Right atrium auricular region (tissue), 2 donors: ENCODE results near the gene ARHGEF1. TPM values are rescaled to one million over a fixed set of nuclear protein-coding genes. Genes with fewer than 3 reads are reported as not detected.

ENCODE experiments used
- DNase-seq: peaks from one replicate; pipeline ENCODE4 v3.0.0-alpha.2; 2019; ENCODE audit warnings: low spot score
- H3K27ac ChIP-seq, 2 donors: fragments of 200-600 bp; sonication (generic); 1 replicate in 1 of 2; 2 replicates in 1 of 2; pipeline ENCODE4 v1.5.1; 2016 to 2019
- H3K27me3 ChIP-seq, 2 donors: fragments of 200-600 bp; sonication (generic); one replicate each; pipeline versions ENCODE4 v1.5.1 to v1.6.0; 2017 to 2019
- H3K36me3 ChIP-seq: fragments of 200-600 bp; sonication (generic); one replicate; pipeline ENCODE4 v1.5.1; 2016
- H3K4me1 ChIP-seq, 2 donors: fragments of 200-600 bp; sonication (generic); one replicate each; pipeline versions ENCODE4 v1.5.1 to v1.6.0; 2017 to 2019
- H3K4me3 ChIP-seq, 2 donors: fragments of 200-600 bp; sonication (generic); 1 replicate in 1 of 2; 2 replicates in 1 of 2; pipeline ENCODE4 v1.5.1; 2017 to 2019; ENCODE audit warnings: mild to moderate bottlenecking in 1 of 2, moderate library complexity in 1 of 2
- H3K9me3 ChIP-seq, 2 donors: fragments of 200-600 bp; sonication (generic); one replicate each; pipeline ENCODE4 v1.5.1; 2019
- total RNA-seq, 2 donors: library from RNA; depleted of rRNA; stranded (reverse); fragments of >200 nt; gene quantifications; one replicate each; pipeline ENCODE4 v1.1.0, GENCODE V29; 2016
- TF ChIP-seq, protein P1 (sequence below), 2 donors: fragments of 200-600 bp; sonication (generic); IDR thresholded peaks; one replicate each; pipeline ENCODE4 v1.5.1; 2019; ENCODE audit warnings: antibody characterized with exemption in 2 of 2

The ARHGEF1 gene
- total RNA-seq, 2 donors from 2014 or later = 27.3 to 45.8 TPM

GRCh38 chr19:41930322-41930722 lies 47.3 kb downstream of the ARHGEF1 start:
- TF ChIP-seq, protein P1, sequence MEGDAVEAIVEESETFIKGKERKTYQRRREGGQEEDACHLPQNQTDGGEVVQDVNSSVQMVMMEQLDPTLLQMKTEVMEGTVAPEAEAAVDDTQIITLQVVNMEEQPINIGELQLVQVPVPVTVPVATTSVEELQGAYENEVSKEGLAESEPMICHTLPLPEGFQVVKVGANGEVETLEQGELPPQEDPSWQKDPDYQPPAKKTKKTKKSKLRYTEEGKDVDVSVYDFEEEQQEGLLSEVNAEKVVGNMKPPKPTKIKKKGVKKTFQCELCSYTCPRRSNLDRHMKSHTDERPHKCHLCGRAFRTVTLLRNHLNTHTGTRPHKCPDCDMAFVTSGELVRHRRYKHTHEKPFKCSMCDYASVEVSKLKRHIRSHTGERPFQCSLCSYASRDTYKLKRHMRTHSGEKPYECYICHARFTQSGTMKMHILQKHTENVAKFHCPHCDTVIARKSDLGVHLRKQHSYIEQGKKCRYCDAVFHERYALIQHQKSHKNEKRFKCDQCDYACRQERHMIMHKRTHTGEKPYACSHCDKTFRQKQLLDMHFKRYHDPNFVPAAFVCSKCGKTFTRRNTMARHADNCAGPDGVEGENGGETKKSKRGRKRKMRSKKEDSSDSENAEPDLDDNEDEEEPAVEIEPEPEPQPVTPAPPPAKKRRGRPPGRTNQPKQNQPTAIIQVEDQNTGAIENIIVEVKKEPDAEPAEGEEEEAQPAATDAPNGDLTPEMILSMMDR (IDR thresholded peaks at IDR 0.05) = no peak
- Histone ChIP-seq H3K36me3 (no peaks in the 10 kb centered on the region), H3K4me3 (no peak overlapping the region), H3K9me3 (no peaks in the 10 kb centered on the region), H3K27ac (no peak overlapping the region), H3K27me3 (peaks cover 21 to 70% of the 10 kb centered on the region in 2 donors), H3K4me1 (peaks cover 0 to 22% of the 10 kb centered on the region in 2 donors)
- DNase-seq = no peak

DNA sequence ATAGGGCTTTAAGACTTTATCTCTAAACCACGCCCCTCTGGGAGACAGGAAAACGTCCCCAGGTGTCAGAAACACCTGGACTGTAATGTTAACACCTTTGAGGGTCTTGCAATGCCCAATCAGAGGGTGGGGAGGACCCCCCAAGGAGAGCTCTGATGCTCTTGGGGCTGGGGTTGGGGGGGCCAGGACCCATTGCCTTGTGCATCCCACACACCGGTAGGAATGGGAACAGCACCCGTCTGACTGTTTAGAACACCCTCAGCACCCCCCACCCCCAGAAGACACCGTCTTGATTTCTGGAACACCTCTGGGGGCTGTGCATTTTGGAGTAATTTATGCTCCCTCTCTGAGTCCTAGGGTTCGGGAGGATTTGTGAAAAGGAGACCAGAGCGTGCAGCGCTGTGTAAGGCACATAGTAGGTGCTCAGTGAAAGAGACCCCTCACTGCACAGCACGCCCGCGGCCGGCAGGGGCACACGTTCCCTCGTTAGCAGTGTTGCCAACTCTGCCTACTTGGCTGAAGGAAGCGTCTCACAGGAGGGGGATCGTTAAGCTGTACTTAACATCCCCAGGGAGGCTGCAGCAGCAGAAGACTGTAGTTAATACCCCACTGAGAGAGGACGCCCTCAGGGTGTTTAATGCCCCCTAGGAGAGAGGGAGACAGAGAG lies 48.1 kb downstream of the ARHGEF1 start:
- no peak for DNase-seq
- Histone ChIP-seq H3K4me1 (peaks cover 0 to 22% of the 10 kb centered on the region in 2 donors), H3K36me3 (no peaks in the 10 kb centered on the region), H3K27me3 (peaks cover 21 to 65% of the 10 kb centered on the region in 2 donors), H3K27ac (no peak overlapping the region), H3K4me3 (no peak overlapping the region), H3K9me3 (no peaks in the 10 kb centered on the region)
- TF ChIP-seq, protein P1 (IDR thresholded peaks at IDR 0.05) = no peak

DNA sequence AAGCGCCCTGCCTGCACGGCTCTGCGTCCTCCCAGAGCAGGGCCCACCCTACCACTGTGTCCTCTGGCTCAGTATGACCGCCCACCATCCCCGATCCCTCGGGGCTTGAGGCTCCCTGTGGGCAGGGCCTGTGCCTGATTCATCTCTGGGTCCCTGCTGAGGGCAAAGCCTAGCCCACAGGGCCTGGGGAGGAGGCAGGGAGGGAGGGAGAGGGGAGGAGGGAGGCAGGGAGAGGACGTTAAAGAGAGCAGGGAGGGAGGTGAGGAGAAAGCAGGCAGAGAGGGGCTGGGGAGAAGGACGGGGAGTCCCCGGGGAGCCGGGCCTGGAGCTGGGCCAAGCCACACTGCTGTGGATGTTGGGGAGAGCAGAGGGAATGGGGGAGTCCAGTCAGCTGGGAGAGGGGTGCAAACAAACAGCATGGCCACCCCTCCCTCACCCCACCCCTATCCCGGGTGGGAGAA lies 49.3 kb downstream of the ARHGEF1 start:
- Histone ChIP-seq H3K27me3 (peaks cover 16 to 53% of the 10 kb centered on the region in 2 donors), H3K9me3 (no peaks in the 10 kb centered on the region), H3K36me3 (no peaks in the 10 kb centered on the region), H3K4me1 (peaks cover 0 to 22% of the 10 kb centered on the region in 2 donors), H3K27ac (no peak overlapping the region), H3K4me3 (no peak overlapping the region)
- TF ChIP-seq, protein P1 (IDR thresholded peaks at IDR 0.05) = no peak
- DNase-seq = no peak

GRCh38 chr19:41932720-41933332 lies 49.8 kb downstream of the ARHGEF1 start:
- DNase-seq = no peak
- Histone ChIP-seq H3K27ac (no peak overlapping the region), H3K4me3 (no peak overlapping the region), H3K9me3 (no peaks in the 10 kb centered on the region), H3K4me1 (peaks cover 0 to 18% of the 10 kb centered on the region in 2 donors), H3K36me3 (no peaks in the 10 kb centered on the region), H3K27me3 (peaks cover 16 to 48% of the 10 kb centered on the region in 2 donors)
- TF ChIP-seq, protein P1 (IDR thresholded peaks at IDR 0.05) = no peak

DNA sequence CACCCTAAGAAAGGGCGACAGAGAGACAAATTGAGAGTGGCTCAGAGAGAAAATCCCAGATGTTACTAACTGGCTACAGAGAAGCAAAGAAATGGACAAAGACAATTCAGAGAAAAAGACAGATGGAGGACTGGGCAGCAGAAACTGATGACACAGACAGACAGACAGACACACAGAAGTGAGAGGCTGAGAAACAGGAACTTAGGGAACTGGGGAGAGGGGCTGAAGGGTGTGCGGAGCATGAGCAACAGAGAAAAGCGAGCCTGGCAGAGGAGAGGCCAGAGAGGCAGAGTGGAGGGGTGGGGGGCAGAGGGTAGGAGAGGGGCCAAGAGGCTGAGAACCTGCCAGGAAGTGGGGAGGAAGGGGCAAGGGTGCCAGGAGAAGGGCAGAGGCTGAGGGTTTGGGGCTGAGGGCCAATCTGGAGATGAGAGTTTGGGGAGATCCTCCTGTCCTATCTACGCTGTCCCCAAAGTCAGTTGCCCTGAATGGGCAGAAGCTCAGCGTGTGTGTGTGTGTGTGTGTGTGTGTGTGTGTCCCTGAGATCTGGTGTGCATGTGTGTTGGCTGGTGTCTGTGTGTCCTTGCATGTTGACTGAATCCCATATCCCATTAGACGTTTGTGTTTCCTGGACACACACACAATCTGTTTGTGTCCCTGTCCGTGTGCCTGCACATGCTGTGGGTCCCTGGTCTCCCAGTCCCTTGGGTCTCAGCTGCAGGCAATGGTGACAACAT lies 50.9 kb downstream of the ARHGEF1 start:
- TF ChIP-seq, protein P1 (IDR thresholded peaks at IDR 0.05) = no peak
- no peak overlapping the region for H3K27ac ChIP-seq
- peaks cover 0 to 8% of the 10 kb centered on the region in 2 donors for H3K4me1 ChIP-seq
- H3K27me3 ChIP-seq = peaks cover 16 to 37% of the 10 kb centered on the region in 2 donors
- no peak for DNase-seq
- H3K9me3 ChIP-seq = no peaks in the 10 kb centered on the region
- no peaks in the 10 kb centered on the region for H3K36me3 ChIP-seq
- H3K4me3 ChIP-seq = no peak overlapping the region
